Measurements from ENCODE around the gene RILPL2.
"Not testable (repeated sequence)": the region's sequence is repeated elsewhere in the genome, so short reads cannot be mapped to it uniquely, and the experiment has no call there.

RILPL2 gene

GRCh38 chr12:123388177-123388950 lies 48.1 kb downstream of the RILPL2 start:
- in situ Hi-C loops (cut with MboI; ENCODE audit: low pct_unique_long_range_greater_than_20kb, low sequenced_read_pairs, unreplicated experiment), result no loop called here
- peak; percentile 95 for DNase-seq (ENCODE audit: low spot score)
- TF ChIP-seq, protein P1, sequence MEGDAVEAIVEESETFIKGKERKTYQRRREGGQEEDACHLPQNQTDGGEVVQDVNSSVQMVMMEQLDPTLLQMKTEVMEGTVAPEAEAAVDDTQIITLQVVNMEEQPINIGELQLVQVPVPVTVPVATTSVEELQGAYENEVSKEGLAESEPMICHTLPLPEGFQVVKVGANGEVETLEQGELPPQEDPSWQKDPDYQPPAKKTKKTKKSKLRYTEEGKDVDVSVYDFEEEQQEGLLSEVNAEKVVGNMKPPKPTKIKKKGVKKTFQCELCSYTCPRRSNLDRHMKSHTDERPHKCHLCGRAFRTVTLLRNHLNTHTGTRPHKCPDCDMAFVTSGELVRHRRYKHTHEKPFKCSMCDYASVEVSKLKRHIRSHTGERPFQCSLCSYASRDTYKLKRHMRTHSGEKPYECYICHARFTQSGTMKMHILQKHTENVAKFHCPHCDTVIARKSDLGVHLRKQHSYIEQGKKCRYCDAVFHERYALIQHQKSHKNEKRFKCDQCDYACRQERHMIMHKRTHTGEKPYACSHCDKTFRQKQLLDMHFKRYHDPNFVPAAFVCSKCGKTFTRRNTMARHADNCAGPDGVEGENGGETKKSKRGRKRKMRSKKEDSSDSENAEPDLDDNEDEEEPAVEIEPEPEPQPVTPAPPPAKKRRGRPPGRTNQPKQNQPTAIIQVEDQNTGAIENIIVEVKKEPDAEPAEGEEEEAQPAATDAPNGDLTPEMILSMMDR (IDR thresholded peaks at IDR 0.05; ENCODE audit: extremely low read depth, insufficient read depth, missing control alignments), result no peak

GRCh38 chr12:123387508-123388176 lies 48.8 kb downstream of the RILPL2 start:
- TF ChIP-seq, protein P1 (IDR thresholded peaks at IDR 0.05; ENCODE audit: extremely low read depth, insufficient read depth, missing control alignments), result no peak
- DNase-seq (ENCODE audit: low spot score), result no peak
- in situ Hi-C loops (cut with MboI; ENCODE audit: low pct_unique_long_range_greater_than_20kb, low sequenced_read_pairs, unreplicated experiment), result no loop called here

DNA sequence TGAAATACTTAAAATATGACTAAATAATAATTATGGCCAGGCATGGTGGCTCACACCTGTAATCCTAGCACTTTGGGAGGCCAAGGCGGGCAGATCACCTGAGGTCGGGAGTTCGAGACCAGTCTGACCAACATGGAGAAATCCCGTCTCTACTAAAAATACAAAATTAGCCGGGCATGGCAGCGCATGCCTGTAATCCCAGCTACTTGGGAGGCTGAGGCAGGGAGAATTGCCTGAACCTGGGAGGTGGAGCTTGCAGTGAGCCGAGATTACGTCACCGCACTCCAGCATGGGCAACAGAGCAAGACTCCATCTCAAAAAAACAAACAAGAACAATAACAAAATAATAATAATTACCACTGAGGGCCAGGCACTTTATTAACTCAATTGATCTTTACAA lies 50.9 kb downstream of the RILPL2 start:
- in situ Hi-C loops (cut with MboI; ENCODE audit: low pct_unique_long_range_greater_than_20kb, low sequenced_read_pairs, unreplicated experiment); DNase-seq (ENCODE audit: low spot score): not testable (repeated sequence)

- DNase-seq (ENCODE audit: low spot score), result no peak
- in situ Hi-C loops (cut with MboI; ENCODE audit: low pct_unique_long_range_greater_than_20kb, low sequenced_read_pairs, unreplicated experiment), result no loop called here
Measured at GRCh38 chr12:123384994-123385376, 51.5 kb downstream of the RILPL2 start.

DNA sequence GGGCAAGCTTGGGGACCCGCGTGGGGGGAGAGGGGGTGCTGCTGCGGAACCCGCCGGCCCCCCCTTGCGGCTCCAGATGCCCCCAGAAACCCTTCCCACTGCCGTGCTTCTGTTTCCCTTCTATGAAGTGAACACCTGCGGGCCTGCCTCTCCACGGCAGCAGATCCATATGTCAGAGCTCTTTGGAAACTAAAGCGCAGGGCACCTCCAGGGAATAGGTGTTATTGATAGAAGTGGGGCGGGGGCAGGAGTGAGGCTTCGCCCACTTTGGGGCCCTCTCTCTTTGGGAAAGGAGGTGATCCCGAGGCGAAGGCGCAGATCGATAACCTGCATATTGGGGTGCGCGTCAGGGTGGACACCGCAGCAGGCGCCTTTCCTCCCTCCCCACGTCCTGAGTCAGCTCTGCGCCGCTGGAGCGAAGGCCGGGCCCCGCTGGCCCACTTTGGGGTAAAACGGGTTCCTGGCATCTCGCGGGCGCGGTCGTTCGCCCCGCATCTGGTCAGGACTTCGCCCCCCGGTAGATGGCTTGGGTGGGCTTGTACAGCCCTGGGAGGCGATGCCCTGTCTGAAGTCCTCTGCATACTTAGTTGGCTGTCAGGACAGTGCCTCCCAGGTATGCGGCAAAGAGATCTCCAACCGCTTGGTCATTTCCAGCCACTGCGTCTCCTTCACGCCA lies 52.0 kb downstream of the RILPL2 start:
- in situ Hi-C loops (cut with MboI; ENCODE audit: low pct_unique_long_range_greater_than_20kb, low sequenced_read_pairs, unreplicated experiment), result no loop called here
- peak; percentile 27 for DNase-seq (ENCODE audit: low spot score)
- TF ChIP-seq, protein P1 (IDR thresholded peaks at IDR 0.05; ENCODE audit: extremely low read depth, insufficient read depth, missing control alignments), result peak; percentile 19

More at GRCh38 chr12:123384994-123385376, 51.5 kb downstream of the RILPL2 start:
- TF ChIP-seq, protein P1 (IDR thresholded peaks at IDR 0.05; ENCODE audit: extremely low read depth, insufficient read depth, missing control alignments), result no peak

GRCh38 chr12:123382684-123383083 lies 53.8 kb downstream of the RILPL2 start:
- DNase-seq (ENCODE audit: low spot score), result no peak
- TF ChIP-seq, protein P1 (IDR thresholded peaks at IDR 0.05; ENCODE audit: extremely low read depth, insufficient read depth, missing control alignments), result no peak
- in situ Hi-C loops (cut with MboI; ENCODE audit: low pct_unique_long_range_greater_than_20kb, low sequenced_read_pairs, unreplicated experiment), result no loop called here

DNA sequence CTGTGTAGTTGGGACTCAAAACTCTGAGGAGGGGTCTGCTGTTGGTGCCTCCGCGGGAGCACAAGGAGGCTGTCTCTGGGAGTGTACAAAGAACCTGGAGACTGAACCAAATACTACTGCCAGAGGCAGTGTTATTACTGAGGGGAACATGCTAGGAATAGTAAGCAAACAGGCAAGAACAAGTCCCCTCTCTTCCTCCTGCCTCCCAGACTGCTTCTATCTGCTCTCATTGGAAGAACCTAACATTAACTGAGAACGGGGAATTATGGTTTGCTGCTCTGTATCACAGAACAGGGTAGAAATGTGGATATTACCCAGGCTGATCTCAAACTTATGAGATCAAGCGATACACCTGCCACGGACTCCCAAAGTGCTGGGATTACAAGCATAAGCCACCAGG lies 57.1 kb downstream of the RILPL2 start:
- TF ChIP-seq, protein P1 (IDR thresholded peaks at IDR 0.05; ENCODE audit: extremely low read depth, insufficient read depth, missing control alignments), result no peak
- in situ Hi-C loops (cut with MboI; ENCODE audit: low pct_unique_long_range_greater_than_20kb, low sequenced_read_pairs, unreplicated experiment), result no loop called here
- DNase-seq (ENCODE audit: low spot score), result no peak

GRCh38 chr12:123372415-123372814 lies 64.1 kb downstream of the RILPL2 start:
- DNase-seq (ENCODE audit: low spot score); in situ Hi-C loops (cut with MboI; ENCODE audit: low pct_unique_long_range_greater_than_20kb, low sequenced_read_pairs, unreplicated experiment): not testable (repeated sequence)

GRCh38 chr12:123371667-123372368 lies 64.7 kb downstream of the RILPL2 start:
- in situ Hi-C loops (cut with MboI; ENCODE audit: low pct_unique_long_range_greater_than_20kb, low sequenced_read_pairs, unreplicated experiment); DNase-seq (ENCODE audit: low spot score): not testable (repeated sequence)
